ENCODE measurements around the gene NPAS3.

NPAS3 gene

GRCh38 chr14:33435911-33436689 lies 497.4 kb downstream of the NPAS3 start:
- TF ChIP-seq ZFX (IDR thresholded peaks at IDR 0.05; ENCODE audit: borderline replicate concordance): no peak
- TF ChIP-seq, protein P1, sequence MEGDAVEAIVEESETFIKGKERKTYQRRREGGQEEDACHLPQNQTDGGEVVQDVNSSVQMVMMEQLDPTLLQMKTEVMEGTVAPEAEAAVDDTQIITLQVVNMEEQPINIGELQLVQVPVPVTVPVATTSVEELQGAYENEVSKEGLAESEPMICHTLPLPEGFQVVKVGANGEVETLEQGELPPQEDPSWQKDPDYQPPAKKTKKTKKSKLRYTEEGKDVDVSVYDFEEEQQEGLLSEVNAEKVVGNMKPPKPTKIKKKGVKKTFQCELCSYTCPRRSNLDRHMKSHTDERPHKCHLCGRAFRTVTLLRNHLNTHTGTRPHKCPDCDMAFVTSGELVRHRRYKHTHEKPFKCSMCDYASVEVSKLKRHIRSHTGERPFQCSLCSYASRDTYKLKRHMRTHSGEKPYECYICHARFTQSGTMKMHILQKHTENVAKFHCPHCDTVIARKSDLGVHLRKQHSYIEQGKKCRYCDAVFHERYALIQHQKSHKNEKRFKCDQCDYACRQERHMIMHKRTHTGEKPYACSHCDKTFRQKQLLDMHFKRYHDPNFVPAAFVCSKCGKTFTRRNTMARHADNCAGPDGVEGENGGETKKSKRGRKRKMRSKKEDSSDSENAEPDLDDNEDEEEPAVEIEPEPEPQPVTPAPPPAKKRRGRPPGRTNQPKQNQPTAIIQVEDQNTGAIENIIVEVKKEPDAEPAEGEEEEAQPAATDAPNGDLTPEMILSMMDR (IDR thresholded peaks at IDR 0.05): no peak
- no peak overlapping the region for H3K27ac ChIP-seq

DNA sequence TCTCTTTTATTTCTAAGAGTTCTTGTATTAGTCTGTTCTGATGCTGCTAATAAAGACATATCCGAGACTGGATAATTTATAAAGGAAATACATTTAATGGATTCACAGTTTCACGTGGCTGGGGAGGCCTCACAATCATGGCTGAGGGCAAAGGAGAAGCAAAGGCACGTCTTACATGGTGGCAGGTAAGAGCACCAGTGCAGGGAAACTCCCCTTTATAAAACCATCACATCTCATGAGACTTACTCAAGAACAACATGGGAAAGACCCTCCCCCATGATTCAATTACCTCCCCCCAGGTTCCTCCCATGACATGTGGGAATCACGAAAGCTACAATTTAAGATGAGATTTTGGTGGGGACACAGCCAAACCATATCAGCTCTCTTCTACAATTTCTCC lies 503.0 kb downstream of the NPAS3 start:
- no peak for TF ChIP-seq ZFX (IDR thresholded peaks at IDR 0.05; ENCODE audit: borderline replicate concordance)
- TF ChIP-seq, protein P1 (IDR thresholded peaks at IDR 0.05): no peak
- H3K27ac ChIP-seq: no peak overlapping the region

DNA sequence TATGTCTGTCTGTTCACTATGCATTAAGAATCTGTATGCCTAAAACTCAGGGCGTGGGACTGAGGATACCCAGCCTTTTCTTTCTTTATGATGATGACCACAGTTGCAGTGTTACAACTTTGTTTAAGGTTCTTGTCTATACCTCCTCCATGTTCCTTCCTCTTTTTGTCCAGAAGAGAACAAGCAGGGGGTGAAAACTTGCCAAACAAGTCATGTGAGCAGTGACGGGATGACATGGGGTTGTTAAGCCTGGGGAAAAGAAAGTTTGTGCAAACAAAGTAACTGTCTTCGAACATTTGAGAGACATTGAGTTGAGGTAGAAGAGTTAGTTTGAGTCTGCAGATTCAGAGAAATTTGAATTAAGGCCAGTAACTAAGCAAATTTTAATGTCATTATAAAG lies 505.5 kb downstream of the NPAS3 start:
- H3K27ac ChIP-seq: no peak overlapping the region
- TF ChIP-seq, protein P1 (IDR thresholded peaks at IDR 0.05): no peak
- TF ChIP-seq ZFX (IDR thresholded peaks at IDR 0.05; ENCODE audit: borderline replicate concordance): no peak

GRCh38 chr14:33449268-33449667 lies 510.6 kb downstream of the NPAS3 start:
- TF ChIP-seq, protein P1 (IDR thresholded peaks at IDR 0.05): no peak
- no peak for TF ChIP-seq ZFX (IDR thresholded peaks at IDR 0.05; ENCODE audit: borderline replicate concordance)
- H3K27ac ChIP-seq: no peak overlapping the region

DNA sequence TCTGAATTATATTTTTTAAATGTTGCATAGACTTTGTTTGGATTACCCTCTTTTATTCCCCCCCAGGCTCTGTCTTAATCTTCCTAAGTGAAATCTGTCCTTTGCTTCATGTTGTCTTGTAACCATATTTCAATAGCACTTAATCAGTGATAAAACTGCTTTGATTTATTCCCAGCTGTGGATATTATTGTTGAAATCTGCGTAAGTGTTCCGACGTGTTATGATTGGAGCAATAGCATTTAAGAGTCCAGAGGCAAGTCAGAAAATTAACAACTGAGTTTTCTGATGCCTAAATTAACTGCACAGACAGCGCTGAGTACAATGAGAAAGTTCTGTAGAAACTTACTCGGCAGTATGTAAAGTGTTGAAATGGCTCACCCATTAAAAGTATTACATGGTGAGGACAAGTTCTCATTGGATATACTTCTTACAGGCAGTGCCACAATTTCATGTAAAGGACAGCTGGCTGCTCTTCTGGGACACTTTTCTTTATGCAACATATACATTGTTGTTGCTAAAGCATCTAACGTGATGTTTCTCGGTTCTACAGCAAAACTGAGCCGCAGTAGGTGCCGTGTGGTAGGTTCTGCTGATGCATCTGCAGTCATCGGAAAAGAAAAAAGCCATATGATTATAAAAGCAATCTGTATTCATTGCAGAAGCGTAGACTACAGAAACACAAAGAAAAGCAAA lies 511.2 kb downstream of the NPAS3 start:
- no peak for TF ChIP-seq ZFX (IDR thresholded peaks at IDR 0.05; ENCODE audit: borderline replicate concordance)
- TF ChIP-seq, protein P1 (IDR thresholded peaks at IDR 0.05): no peak

GRCh38 chr14:33450416-33450815 lies 511.7 kb downstream of the NPAS3 start:
- TF ChIP-seq ZFX (IDR thresholded peaks at IDR 0.05; ENCODE audit: borderline replicate concordance): no peak
- TF ChIP-seq, protein P1 (IDR thresholded peaks at IDR 0.05): no peak
- no peak overlapping the region for H3K27ac ChIP-seq

More for the DNA sequence above, 511.2 kb downstream of the NPAS3 start:
- H3K27ac ChIP-seq: no peak overlapping the region

- TF ChIP-seq, protein P1 (IDR thresholded peaks at IDR 0.05): no peak
- no peak for TF ChIP-seq ZFX (IDR thresholded peaks at IDR 0.05; ENCODE audit: borderline replicate concordance)
- H3K27ac ChIP-seq: no peak overlapping the region
These were observed 512.5 kb downstream of the NPAS3 start for GRCh38 chr14:33451211-33451610.

Measured in 22Rv1 (cell line).